ENCODE data around the gene ACVR1B.

ACVR1B gene

GRCh38 chr12:51907856-51908425, 43.6 kb upstream of the ACVR1B start:
- no peak for ATAC-seq (ENCODE audit: insufficient read depth, low read depth)

GRCh38 chr12:51908876-51909592, 42.5 kb upstream of the ACVR1B start:
- H2AFZ ChIP-seq (ENCODE audit: low read depth, low read length) = no peak overlapping the region
- H3K27me3 ChIP-seq (ENCODE audit: insufficient read depth, low read length, poor library complexity) = no peaks in the 10 kb centered on the region
- no peak for TF ChIP-seq CTCF (IDR thresholded peaks at IDR 0.05; ENCODE audit: borderline replicate concordance, extremely low read depth, low read length, poor library complexity, severe bottlenecking)

More at GRCh38 chr12:51907856-51908425, 43.6 kb upstream of the ACVR1B start:
- Histone ChIP-seq H3K9ac (ENCODE audit: low read depth, low read length) (no peak overlapping the region), H4K20me1 (ENCODE audit: insufficient read depth, low read length) (no peaks in the 10 kb centered on the region), H3K79me2 (ENCODE audit: insufficient read depth, low read length) (no peaks in the 10 kb centered on the region), H3K4me2 (ENCODE audit: insufficient read depth, low read length) (no peak overlapping the region), H3K27ac (ENCODE audit: low read length) (no peak overlapping the region), H3K27me3 (ENCODE audit: insufficient read depth, low read length, poor library complexity) (no peaks in the 10 kb centered on the region), H2AFZ (ENCODE audit: low read depth, low read length) (no peak overlapping the region), H3K36me3 (ENCODE audit: insufficient read depth, low read length) (no peaks in the 10 kb centered on the region), H3K4me1 (ENCODE audit: insufficient read depth, low read length) (no peaks in the 10 kb centered on the region), H3K4me3 (ENCODE audit: low read depth in 1 of 2, low read length in 2 of 2) (no peak overlapping the region), H3K9me3 (ENCODE audit: insufficient read depth, low read length, severe bottlenecking) (no peaks in the 10 kb centered on the region)
- no peak for DNase-seq
- no peak for TF ChIP-seq CTCF (IDR thresholded peaks at IDR 0.05; ENCODE audit: borderline replicate concordance, extremely low read depth, low read length, poor library complexity, severe bottlenecking)
- no peak for TF ChIP-seq EZH2 (IDR thresholded peaks at IDR 0.05; ENCODE audit: borderline replicate concordance, low read depth, low read length, severe bottlenecking)

GRCh38 chr12:51910168-51910567, 41.3 kb upstream of the ACVR1B start:
- Histone ChIP-seq H3K9ac (ENCODE audit: low read depth, low read length) (no peak overlapping the region), H2AFZ (ENCODE audit: low read depth, low read length) (no peak overlapping the region), H3K27me3 (ENCODE audit: insufficient read depth, low read length, poor library complexity) (no peaks in the 10 kb centered on the region)

More at GRCh38 chr12:51908876-51909592, 42.5 kb upstream of the ACVR1B start:
- H3K9me3 ChIP-seq (ENCODE audit: insufficient read depth, low read length, severe bottlenecking) = no peaks in the 10 kb centered on the region
- no peak overlapping the region for H3K4me3 ChIP-seq (ENCODE audit: low read depth in 1 of 2, low read length in 2 of 2)
- H3K36me3 ChIP-seq (ENCODE audit: insufficient read depth, low read length) = no peaks in the 10 kb centered on the region
- H4K20me1 ChIP-seq (ENCODE audit: insufficient read depth, low read length) = no peaks in the 10 kb centered on the region
- H3K79me2 ChIP-seq (ENCODE audit: insufficient read depth, low read length) = no peaks in the 10 kb centered on the region
- DNase-seq (no peak), ATAC-seq (ENCODE audit: insufficient read depth, low read depth) (no peak)
- H3K9ac ChIP-seq (ENCODE audit: low read depth, low read length) = no peak overlapping the region
- H3K4me1 ChIP-seq (ENCODE audit: insufficient read depth, low read length) = no peaks in the 10 kb centered on the region
- no peak overlapping the region for H3K27ac ChIP-seq (ENCODE audit: low read length)
- H3K4me2 ChIP-seq (ENCODE audit: insufficient read depth, low read length) = no peak overlapping the region

More at GRCh38 chr12:51910168-51910567, 41.3 kb upstream of the ACVR1B start:
- no peak for ATAC-seq (ENCODE audit: insufficient read depth, low read depth)
- Histone ChIP-seq H3K9me3 (ENCODE audit: insufficient read depth, low read length, severe bottlenecking) (no peaks in the 10 kb centered on the region), H3K36me3 (ENCODE audit: insufficient read depth, low read length) (no peaks in the 10 kb centered on the region), H3K27ac (ENCODE audit: low read length) (no peak overlapping the region), H3K4me3 (ENCODE audit: low read depth in 1 of 2, low read length in 2 of 2) (no peak overlapping the region), H3K4me2 (ENCODE audit: insufficient read depth, low read length) (no peak overlapping the region), H3K4me1 (ENCODE audit: insufficient read depth, low read length) (no peaks in the 10 kb centered on the region), H3K79me2 (ENCODE audit: insufficient read depth, low read length) (no peaks in the 10 kb centered on the region), H4K20me1 (ENCODE audit: insufficient read depth, low read length) (no peaks in the 10 kb centered on the region)
- no peak for DNase-seq
- no peak for TF ChIP-seq EZH2 (IDR thresholded peaks at IDR 0.05; ENCODE audit: borderline replicate concordance, low read depth, low read length, severe bottlenecking)
- no peak for TF ChIP-seq CTCF (IDR thresholded peaks at IDR 0.05; ENCODE audit: borderline replicate concordance, extremely low read depth, low read length, poor library complexity, severe bottlenecking)

Measured in DND-41 (cell line).